Trophoblast cell (in vitro differentiated cells and primary cell): ENCODE data around the gene ABCG4.

Source experiments
- DNase-seq, 2 donors: peaks; one replicate each; pipeline ENCODE4 v3.0.0-alpha.2; 2016
- H2AFZ ChIP-seq: 2 replicates; pipeline ENCODE4 v1.6.1; 2013; ENCODE audit warnings: low read length, moderate library complexity, mild to moderate bottlenecking; ENCODE audit not compliant: insufficient read depth, poor library complexity
- H2AK5ac ChIP-seq: 2 replicates; pipeline ENCODE4 v1.6.1; 2013; ENCODE audit warnings: mild to moderate bottlenecking, low read length
- H2BK120ac ChIP-seq: 2 replicates; pipeline ENCODE4 v1.6.1; 2013; ENCODE audit warnings: low read length, mild to moderate bottlenecking, moderate library complexity; ENCODE audit not compliant: insufficient read depth, poor library complexity
- H2BK12ac ChIP-seq: 2 replicates; pipeline ENCODE4 v1.6.1; 2013; ENCODE audit warnings: mild to moderate bottlenecking, low read length, moderate library complexity
- H2BK5ac ChIP-seq: 2 replicates; pipeline ENCODE4 v1.6.1; 2013; ENCODE audit warnings: low read length, low read depth, moderate library complexity, mild to moderate bottlenecking; ENCODE audit not compliant: poor library complexity
- H3K14ac ChIP-seq: 2 replicates; pipeline ENCODE4 v1.6.1; 2013; ENCODE audit warnings: mild to moderate bottlenecking, low read length
- H3K18ac ChIP-seq: 2 replicates; pipeline ENCODE4 v1.6.1; 2013; ENCODE audit warnings: mild to moderate bottlenecking, low read length
- H3K23ac ChIP-seq: 2 replicates; pipeline ENCODE4 v1.6.1; 2013; ENCODE audit warnings: low read length
- H3K27ac ChIP-seq: 2 replicates; pipeline ENCODE4 v1.5.1; 2013; ENCODE audit warnings: low read depth, mild to moderate bottlenecking, inconsistent platforms, low read length, moderate library complexity
- H3K27me3 ChIP-seq: 2 replicates; pipeline ENCODE4 v1.6.1; 2013; ENCODE audit warnings: inconsistent platforms, mild to moderate bottlenecking, low read length, moderate library complexity; ENCODE audit not compliant: insufficient read depth
- H3K36me3 ChIP-seq, 2 experiments: 1 replicate in 1 of 2; 2 replicates in 1 of 2; pipeline ENCODE4 v1.6.1; 2013; ENCODE audit warnings: low read length in 2 of 2, mild to moderate bottlenecking in 2 of 2, moderate library complexity in 1 of 2; ENCODE audit not compliant: insufficient read depth in 2 of 2, control insufficient read depth in 1 of 2
- H3K4ac ChIP-seq: 2 replicates; pipeline ENCODE4 v1.6.1; 2013; ENCODE audit warnings: low read depth, mild to moderate bottlenecking, low read length, moderate library complexity
- H3K4me1 ChIP-seq, 2 experiments: 1 replicate in 1 of 2; 2 replicates in 1 of 2; pipeline ENCODE4 v1.6.1; 2013; ENCODE audit warnings: low read length in 2 of 2, mild to moderate bottlenecking in 2 of 2, moderate library complexity in 1 of 2; ENCODE audit not compliant: insufficient read depth in 2 of 2, control insufficient read depth in 1 of 2
- H3K4me2 ChIP-seq: 2 replicates; pipeline ENCODE4 v1.6.1; 2013; ENCODE audit warnings: inconsistent platforms, mild to moderate bottlenecking, low read length, moderate library complexity
- H3K4me3 ChIP-seq: 2 replicates; pipeline ENCODE4 v1.5.1; 2013; ENCODE audit warnings: mild to moderate bottlenecking, low read depth, low read length, inconsistent platforms
- H3K79me1 ChIP-seq: one replicate; pipeline ENCODE4 v1.6.1; 2013; ENCODE audit warnings: low read length
- H3K79me2 ChIP-seq: 2 replicates; pipeline ENCODE4 v1.6.1; 2013; ENCODE audit warnings: low read length, mild to moderate bottlenecking; ENCODE audit not compliant: control insufficient read depth, insufficient read depth, poor library complexity
- H3K9ac ChIP-seq: 2 replicates; pipeline ENCODE4 v1.6.1; 2013; ENCODE audit warnings: mild to moderate bottlenecking, low read length
- H3K9me3 ChIP-seq: 2 replicates; pipeline ENCODE4 v1.6.1; 2013; ENCODE audit warnings: low read depth, mild to moderate bottlenecking, control low read depth, inconsistent platforms, low read length; ENCODE audit not compliant: insufficient read depth
- H4K12ac ChIP-seq: 2 replicates; pipeline ENCODE4 v1.6.1; 2013; ENCODE audit warnings: low read depth, mild to moderate bottlenecking, low read length, moderate library complexity
- H4K8ac ChIP-seq: 2 replicates; pipeline ENCODE4 v1.6.1; 2013; ENCODE audit warnings: low read depth, mild to moderate bottlenecking, low read length, moderate library complexity
- H4K91ac ChIP-seq: one replicate; pipeline ENCODE4 v1.6.1; 2013; ENCODE audit warnings: low read depth, mild to moderate bottlenecking, low read length, moderate library complexity
- WGBS: extraction: QIAGEN DNeasy Blood & Tissue Kit; methylation state at CpG from one replicate; pipeline ENCODE4 v1.1.7; 2013; ENCODE audit warnings: missing lambda C conversion rate; ENCODE audit not compliant: insufficient read length, insufficient coverage; ENCODE audit errors: extremely low coverage; 5-methylcytosine and 5-hydroxymethylcytosine counted together

Gene ABCG4

DNA sequence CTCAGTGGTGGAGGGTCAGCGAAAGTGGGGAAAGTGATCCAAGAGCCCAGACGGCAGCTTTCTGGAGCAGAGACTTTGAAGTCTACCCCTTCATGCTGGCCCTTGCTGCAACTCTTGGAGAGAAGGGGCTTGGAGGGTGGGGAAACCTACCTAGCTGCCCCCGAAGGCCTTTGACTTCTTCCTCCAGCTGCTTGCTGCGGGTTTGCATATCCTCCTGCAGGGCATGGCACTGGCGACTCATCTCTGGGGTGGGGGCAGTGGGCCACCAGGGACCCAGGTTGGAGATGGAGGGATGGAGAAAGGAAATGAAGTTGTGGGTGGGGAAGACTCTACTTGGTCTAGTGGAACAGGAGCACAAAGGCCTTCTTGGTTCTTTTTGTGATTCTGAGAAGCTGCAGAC lies 44.1 kb downstream of the ABCG4 start:
- H3K23ac ChIP-seq = no peak overlapping the region
- H3K4me1 ChIP-seq = no peaks in the 10 kb centered on the region
- H3K36me3 ChIP-seq = no peaks in the 10 kb centered on the region
- no peak overlapping the region for H3K9ac ChIP-seq
- H3K14ac ChIP-seq = no peak overlapping the region
- H4K91ac ChIP-seq = no peak overlapping the region
- no peak overlapping the region for H4K8ac ChIP-seq
- no peak overlapping the region for H3K4ac ChIP-seq
- no peak overlapping the region for H4K12ac ChIP-seq
- no peak overlapping the region for H3K27ac ChIP-seq
- H2BK5ac ChIP-seq = no peak overlapping the region
- H2AFZ ChIP-seq = no peak overlapping the region
- H3K27me3 ChIP-seq = no peaks in the 10 kb centered on the region
- H2BK12ac ChIP-seq = no peak overlapping the region
- H3K79me1 ChIP-seq = no peaks in the 10 kb centered on the region
- H3K9me3 ChIP-seq = peaks cover 4% of the 10 kb centered on the region
- H3K79me2 ChIP-seq = no peaks in the 10 kb centered on the region
- H3K18ac ChIP-seq = no peak overlapping the region
- no peak overlapping the region for H3K4me3 ChIP-seq
- H3K4me2 ChIP-seq = no peak overlapping the region
- DNase-seq = no peak
- H2BK120ac ChIP-seq = no peak overlapping the region
- no peak overlapping the region for H2AK5ac ChIP-seq
- no CpG with 5 or more reads among the region's 5 CpGs for WGBS

DNA sequence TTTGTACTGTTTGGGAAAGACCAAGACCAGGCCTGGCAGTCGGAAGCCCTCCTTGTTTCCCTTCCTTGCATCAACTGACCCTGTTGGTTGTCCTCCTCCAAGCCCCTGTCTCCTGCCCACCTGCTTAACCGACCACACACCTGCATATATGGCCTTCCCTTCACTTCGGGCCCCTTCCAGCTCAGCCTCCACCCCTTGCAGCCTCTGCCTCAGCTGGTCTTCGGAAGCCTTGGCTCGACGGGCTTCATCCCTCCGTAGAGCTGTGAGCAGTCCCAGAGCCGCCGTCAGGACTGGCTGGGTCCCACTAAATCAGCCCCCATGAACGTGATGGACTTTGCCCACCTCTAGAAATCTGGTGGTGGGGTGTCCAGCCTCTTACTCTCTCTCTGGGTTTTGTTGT lies 44.8 kb downstream of the ABCG4 start:
- H2BK5ac ChIP-seq = no peak overlapping the region
- DNase-seq = no peak
- H3K4ac ChIP-seq = no peak overlapping the region
- H2AK5ac ChIP-seq = no peak overlapping the region
- no peak overlapping the region for H4K8ac ChIP-seq
- no peaks in the 10 kb centered on the region for H3K79me1 ChIP-seq
- no peak overlapping the region for H4K91ac ChIP-seq
- no peak overlapping the region for H3K9ac ChIP-seq
- H2BK120ac ChIP-seq = no peak overlapping the region
- H3K27ac ChIP-seq = no peak overlapping the region
- no peak overlapping the region for H2AFZ ChIP-seq
- peaks cover 0 to 1% of the 10 kb centered on the region in 2 experiments for H3K4me1 ChIP-seq
- H3K18ac ChIP-seq = no peak overlapping the region
- WGBS = no CpG with 5 or more reads among the region's 10 CpGs
- no peaks in the 10 kb centered on the region for H3K36me3 ChIP-seq
- H4K12ac ChIP-seq = no peak overlapping the region
- no peak overlapping the region for H3K4me2 ChIP-seq
- no peaks in the 10 kb centered on the region for H3K79me2 ChIP-seq
- H3K27me3 ChIP-seq = no peaks in the 10 kb centered on the region
- H2BK12ac ChIP-seq = no peak overlapping the region
- no peak overlapping the region for H3K4me3 ChIP-seq
- no peak overlapping the region for H3K14ac ChIP-seq
- peaks cover 4% of the 10 kb centered on the region for H3K9me3 ChIP-seq
- H3K23ac ChIP-seq = no peak overlapping the region

DNA sequence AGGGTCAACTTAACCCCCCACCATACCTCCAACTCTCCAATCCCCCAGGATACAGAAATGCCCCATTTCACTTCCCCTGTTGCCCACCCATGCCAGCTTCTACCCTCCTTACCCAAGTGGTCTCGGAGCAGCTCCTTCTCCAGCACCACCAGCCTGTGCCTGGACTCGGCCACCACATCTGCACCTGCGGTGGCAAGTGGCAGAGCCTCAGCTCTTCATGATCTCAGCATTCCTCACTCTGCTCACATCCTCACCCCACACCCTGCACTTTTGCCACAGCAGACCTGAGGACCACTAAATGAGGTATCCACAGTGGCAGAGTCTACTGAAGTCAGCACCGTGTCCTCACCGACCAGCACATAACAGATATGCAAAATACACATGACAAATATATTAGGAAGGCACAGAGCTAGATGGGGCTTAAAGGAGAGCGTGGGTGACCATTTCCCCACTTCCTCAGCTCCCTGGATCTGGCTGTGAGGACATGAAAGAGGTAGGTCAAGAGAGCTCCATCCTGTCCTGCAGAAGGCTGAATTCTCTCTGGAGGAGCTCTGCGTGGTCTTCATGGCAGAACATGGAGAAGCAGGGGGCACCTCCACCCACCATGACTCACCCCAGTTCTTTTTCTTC lies 46.1 kb downstream of the ABCG4 start:
- Histone ChIP-seq H3K18ac (no peak overlapping the region), H3K4ac (no peak overlapping the region), H3K14ac (no peak overlapping the region), H4K12ac (no peak overlapping the region), H3K79me2 (no peaks in the 10 kb centered on the region), H3K79me1 (no peaks in the 10 kb centered on the region), H3K27ac (no peak overlapping the region), H2BK120ac (no peak overlapping the region), H2BK5ac (no peak overlapping the region), H3K23ac (no peak overlapping the region), H2AFZ (no peak overlapping the region), H3K4me2 (no peak overlapping the region), H3K27me3 (no peaks in the 10 kb centered on the region), H2BK12ac (no peak overlapping the region), H3K4me1 (peaks cover 3 to 4% of the 10 kb centered on the region in 2 experiments), H3K9ac (no peak overlapping the region), H4K91ac (no peak overlapping the region), H3K9me3 (peaks cover 1% of the 10 kb centered on the region), H2AK5ac (no peak overlapping the region), H4K8ac (no peak overlapping the region), H3K4me3 (no peak overlapping the region), H3K36me3 (no peaks in the 10 kb centered on the region)
- no CpG with 5 or more reads among the region's 7 CpGs for WGBS
- DNase-seq = peak in 1 of 2 donors; percentile 22

DNA sequence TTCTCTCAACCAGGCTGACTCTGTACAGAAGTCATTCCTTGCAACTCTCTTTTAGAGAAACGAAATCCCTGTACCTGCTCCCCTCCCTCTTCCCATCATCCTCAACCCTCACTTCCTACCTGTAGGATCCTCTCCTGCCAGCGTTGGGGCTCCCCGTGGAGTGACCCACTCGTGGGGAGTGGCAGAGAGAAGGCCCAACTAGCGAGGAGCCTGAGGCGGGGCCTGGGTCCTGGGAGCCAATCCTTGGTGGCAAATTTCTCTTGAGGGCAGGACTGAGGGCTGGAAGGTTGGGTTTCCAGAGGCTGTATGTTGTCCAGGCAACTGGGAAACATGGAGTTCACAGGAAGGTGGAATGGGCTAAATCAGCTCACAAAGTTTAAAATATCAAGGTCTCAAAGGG lies 46.8 kb downstream of the ABCG4 start:
- no peak overlapping the region for H3K18ac ChIP-seq
- peaks cover 1% of the 10 kb centered on the region for H3K9me3 ChIP-seq
- no peak overlapping the region for H3K14ac ChIP-seq
- no peak overlapping the region for H3K27ac ChIP-seq
- WGBS = no CpG with 5 or more reads among the region's 6 CpGs
- no peak overlapping the region for H3K4ac ChIP-seq
- no peak overlapping the region for H2BK120ac ChIP-seq
- H3K4me1 ChIP-seq = peaks cover 3 to 4% of the 10 kb centered on the region in 2 experiments
- no peaks in the 10 kb centered on the region for H3K36me3 ChIP-seq
- no peak overlapping the region for H3K23ac ChIP-seq
- H3K79me2 ChIP-seq = no peaks in the 10 kb centered on the region
- H4K12ac ChIP-seq = no peak overlapping the region
- H3K79me1 ChIP-seq = no peaks in the 10 kb centered on the region
- no peak overlapping the region for H3K4me2 ChIP-seq
- H4K8ac ChIP-seq = no peak overlapping the region
- H4K91ac ChIP-seq = no peak overlapping the region
- H2BK12ac ChIP-seq = no peak overlapping the region
- no peak overlapping the region for H3K4me3 ChIP-seq
- H3K27me3 ChIP-seq = no peaks in the 10 kb centered on the region
- H3K9ac ChIP-seq = no peak overlapping the region
- H2AFZ ChIP-seq = no peak overlapping the region
- no peak overlapping the region for H2BK5ac ChIP-seq
- peak; percentile 66 to 72 for DNase-seq
- no peak overlapping the region for H2AK5ac ChIP-seq
